ENCODE data around the gene PDLIM4. TPM values are rescaled to one million over a fixed set of nuclear protein-coding genes. Genes with fewer than 3 reads are reported as not detected.

Gene PDLIM4
- polyA plus RNA-seq, 1 experiment: 31.0 TPM

DNA sequence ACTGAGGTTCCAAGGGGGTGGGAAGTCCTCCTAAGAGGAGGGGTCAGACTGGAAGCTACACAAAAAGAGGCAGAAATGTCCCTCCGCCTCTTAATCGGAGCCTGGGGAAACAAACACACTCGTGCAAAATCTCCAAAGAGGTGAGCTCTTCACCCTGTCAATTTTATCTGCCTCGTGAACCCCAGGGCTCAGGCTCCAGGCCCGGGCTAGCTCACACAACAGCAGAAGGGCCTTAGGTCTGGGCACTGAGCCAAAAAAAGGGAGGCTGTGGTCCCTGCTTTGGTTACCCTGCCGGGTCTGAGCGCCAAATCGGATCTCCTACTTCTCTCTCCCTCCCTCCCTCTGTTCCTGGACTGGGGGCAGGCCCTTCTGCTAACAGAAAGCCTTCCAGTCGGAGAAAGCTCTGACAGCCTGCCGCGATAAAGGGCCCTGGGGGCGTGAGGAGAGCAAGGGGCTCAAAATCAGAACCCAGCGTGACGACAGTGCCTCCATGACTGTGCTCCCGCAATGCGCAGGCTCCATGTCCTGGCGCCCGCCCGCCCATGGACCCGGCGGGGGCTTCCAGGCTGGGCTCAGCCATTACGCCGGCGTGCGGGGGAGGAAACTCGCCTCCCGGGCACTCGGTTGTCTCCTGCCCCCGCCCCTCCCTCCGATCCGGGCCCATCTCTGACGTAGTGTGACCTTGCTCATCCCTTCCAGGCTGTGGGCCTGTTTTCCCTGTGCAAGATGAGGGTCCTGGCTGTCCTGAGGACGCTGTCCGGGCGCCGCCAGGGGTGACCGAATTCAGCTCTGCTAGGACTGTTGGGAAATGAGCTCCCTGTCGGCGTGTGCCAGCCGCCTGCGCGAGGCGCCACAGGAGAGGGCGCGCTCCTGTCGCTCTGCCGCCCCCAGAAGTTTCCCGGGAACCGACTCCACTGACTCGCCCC lies 35.8 kb downstream of the PDLIM4 start:
- POLR2A ChIA-PET: interaction anchor here (0.6 to 1.2 kb wide), 5 partner anchors 16 to 197 kb away, joined by 3 to 6 read pairs (median 4); partner anchors contain the start of gene IRF1
- CTCF ChIA-PET: interaction anchor here (0.8 to 6.9 kb wide), 8 partner anchors 8 to 76 kb away, joined by 3 to 38 read pairs (median 6); partner anchors contain the start of genes P4HA2 and SLC22A5

DNA sequence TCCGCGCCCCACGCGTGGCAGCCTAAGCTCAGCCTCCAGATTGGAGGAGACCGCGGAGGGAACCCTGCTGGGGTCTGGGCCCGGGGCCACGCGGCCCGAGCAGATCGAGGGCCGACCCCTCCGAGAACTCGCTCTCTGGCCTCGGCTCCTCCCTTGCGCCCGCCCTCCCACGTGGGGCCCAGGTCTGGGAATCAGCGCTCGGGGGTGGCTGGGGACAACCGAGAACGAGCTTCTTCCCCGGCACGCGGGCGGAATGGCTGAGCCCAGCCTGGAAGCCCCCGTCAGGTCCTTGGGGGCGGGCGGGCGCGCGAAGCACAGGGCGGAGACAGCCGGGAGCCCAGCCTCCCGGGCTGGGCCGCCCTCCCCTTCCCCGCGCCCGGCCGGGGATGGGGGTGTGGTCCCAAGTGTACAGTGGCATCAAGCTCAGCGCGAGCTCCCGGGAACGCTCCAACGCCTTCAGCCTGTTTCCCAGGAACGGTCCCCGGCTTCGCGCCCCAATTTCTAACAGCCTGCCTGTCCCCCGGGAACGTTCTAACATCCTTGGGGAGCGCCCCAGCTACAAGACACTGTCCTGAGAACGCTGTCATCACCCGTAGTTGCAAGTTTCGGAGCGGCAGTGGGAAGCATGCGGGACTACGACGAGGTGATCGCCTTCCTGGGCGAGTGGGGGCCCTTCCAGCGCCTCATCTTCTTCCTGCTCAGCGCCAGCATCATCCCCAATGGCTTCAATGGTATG lies 36.7 kb downstream of the PDLIM4 start, which contains the start of gene SLC22A4:
TSS of gene SLC22A4 (plus strand) at position 403 of the 736 bp plus-strand sequence. CDS start at position 626, 223 bp downstream.
- TF ChIP-seq, protein P1, sequence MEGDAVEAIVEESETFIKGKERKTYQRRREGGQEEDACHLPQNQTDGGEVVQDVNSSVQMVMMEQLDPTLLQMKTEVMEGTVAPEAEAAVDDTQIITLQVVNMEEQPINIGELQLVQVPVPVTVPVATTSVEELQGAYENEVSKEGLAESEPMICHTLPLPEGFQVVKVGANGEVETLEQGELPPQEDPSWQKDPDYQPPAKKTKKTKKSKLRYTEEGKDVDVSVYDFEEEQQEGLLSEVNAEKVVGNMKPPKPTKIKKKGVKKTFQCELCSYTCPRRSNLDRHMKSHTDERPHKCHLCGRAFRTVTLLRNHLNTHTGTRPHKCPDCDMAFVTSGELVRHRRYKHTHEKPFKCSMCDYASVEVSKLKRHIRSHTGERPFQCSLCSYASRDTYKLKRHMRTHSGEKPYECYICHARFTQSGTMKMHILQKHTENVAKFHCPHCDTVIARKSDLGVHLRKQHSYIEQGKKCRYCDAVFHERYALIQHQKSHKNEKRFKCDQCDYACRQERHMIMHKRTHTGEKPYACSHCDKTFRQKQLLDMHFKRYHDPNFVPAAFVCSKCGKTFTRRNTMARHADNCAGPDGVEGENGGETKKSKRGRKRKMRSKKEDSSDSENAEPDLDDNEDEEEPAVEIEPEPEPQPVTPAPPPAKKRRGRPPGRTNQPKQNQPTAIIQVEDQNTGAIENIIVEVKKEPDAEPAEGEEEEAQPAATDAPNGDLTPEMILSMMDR (IDR thresholded peaks at IDR 0.05; ENCODE audit: insufficient read depth, low read depth, low read length): no peak
- ChIA-PET POLR2A (interaction anchor here (0.6 to 1.2 kb wide), 4 partner anchors 17 to 196 kb away, joined by 3 to 6 read pairs (median 4); partner anchors contain the start of gene IRF1), CTCF (interaction anchor here (0.6 to 6.9 kb wide), 9 partner anchors 22 to 641 kb away, joined by 3 to 38 read pairs (median 5); partner anchors contain the start of genes P4HA2 and SLC22A5)
- Histone ChIP-seq H3K36me3 (ENCODE audit: control insufficient read depth, insufficient read depth, low read length) (0 out of 2 replicates have a peak, but pooled peaks cover 1% of the 10 kb centered on the region), H3K4me3 (ENCODE audit: low read depth, low read length) (peak within 1 kb of the TSS; percentile 62), H3K27me3 (ENCODE audit: control insufficient read depth, insufficient read depth, low read length) (no peaks in the 10 kb centered on the region)
- peak; percentile 70 for DNase-seq (ENCODE audit: low read depth)

More for the DNA sequence above, 35.8 kb downstream of the PDLIM4 start:
- peak overlapping the region; percentile 62 for H3K4me3 ChIP-seq (ENCODE audit: low read depth, low read length)
- H3K36me3 ChIP-seq (ENCODE audit: control insufficient read depth, insufficient read depth, low read length): 0 out of 2 replicates have a peak, but pooled peaks cover 1% of the 10 kb centered on the region
- H3K27me3 ChIP-seq (ENCODE audit: control insufficient read depth, insufficient read depth, low read length): no peaks in the 10 kb centered on the region
- TF ChIP-seq, protein P1 (IDR thresholded peaks at IDR 0.05; ENCODE audit: insufficient read depth, low read depth, low read length): peak; percentile 35; the same call in 1 of the 2 replicates
- peak; percentile 31 for DNase-seq (ENCODE audit: low read depth)

DNA sequence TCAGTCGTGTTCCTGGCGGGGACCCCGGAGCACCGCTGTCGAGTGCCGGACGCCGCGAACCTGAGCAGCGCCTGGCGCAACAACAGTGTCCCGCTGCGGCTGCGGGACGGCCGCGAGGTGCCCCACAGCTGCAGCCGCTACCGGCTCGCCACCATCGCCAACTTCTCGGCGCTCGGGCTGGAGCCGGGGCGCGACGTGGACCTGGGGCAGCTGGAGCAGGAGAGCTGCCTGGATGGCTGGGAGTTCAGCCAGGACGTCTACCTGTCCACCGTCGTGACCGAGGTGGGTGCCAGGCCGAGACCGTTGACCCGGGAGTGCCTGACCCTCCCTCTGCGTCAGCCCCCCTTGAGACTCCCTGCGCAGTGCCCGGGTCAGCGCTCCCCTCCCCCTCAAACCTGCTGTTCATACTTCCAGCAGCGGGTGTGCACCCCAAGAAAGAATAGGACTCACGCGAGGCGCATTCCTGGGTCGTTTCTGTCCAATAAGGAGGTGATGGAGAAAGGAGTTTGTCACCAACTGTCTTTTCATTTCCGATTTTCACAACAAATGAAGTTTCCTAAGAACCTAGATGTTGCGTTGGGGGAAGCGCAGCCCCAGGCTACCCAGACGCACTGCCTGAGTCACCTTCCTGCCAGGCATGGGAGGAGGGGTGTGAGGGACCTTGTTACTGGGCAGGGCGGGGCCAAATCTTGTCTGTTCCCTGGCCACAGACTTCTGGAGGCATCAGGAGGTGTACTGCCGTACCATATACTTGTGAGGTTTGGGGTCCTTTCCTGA lies 37.4 kb downstream of the PDLIM4 start:
- TF ChIP-seq, protein P1 (IDR thresholded peaks at IDR 0.05; ENCODE audit: insufficient read depth, low read depth, low read length): no peak
- CTCF ChIA-PET: interaction anchor here (0.6 to 6.9 kb wide), 6 partner anchors 31 to 200 kb away, joined by 3 to 38 read pairs (median 6); partner anchors contain the start of gene P4HA2
- POLR2A ChIA-PET: interaction anchor here (1.2 kb wide), 1 partner anchor 18 kb away, joined by 3 read pairs; no protein-coding TSS in a partner anchor

DNA sequence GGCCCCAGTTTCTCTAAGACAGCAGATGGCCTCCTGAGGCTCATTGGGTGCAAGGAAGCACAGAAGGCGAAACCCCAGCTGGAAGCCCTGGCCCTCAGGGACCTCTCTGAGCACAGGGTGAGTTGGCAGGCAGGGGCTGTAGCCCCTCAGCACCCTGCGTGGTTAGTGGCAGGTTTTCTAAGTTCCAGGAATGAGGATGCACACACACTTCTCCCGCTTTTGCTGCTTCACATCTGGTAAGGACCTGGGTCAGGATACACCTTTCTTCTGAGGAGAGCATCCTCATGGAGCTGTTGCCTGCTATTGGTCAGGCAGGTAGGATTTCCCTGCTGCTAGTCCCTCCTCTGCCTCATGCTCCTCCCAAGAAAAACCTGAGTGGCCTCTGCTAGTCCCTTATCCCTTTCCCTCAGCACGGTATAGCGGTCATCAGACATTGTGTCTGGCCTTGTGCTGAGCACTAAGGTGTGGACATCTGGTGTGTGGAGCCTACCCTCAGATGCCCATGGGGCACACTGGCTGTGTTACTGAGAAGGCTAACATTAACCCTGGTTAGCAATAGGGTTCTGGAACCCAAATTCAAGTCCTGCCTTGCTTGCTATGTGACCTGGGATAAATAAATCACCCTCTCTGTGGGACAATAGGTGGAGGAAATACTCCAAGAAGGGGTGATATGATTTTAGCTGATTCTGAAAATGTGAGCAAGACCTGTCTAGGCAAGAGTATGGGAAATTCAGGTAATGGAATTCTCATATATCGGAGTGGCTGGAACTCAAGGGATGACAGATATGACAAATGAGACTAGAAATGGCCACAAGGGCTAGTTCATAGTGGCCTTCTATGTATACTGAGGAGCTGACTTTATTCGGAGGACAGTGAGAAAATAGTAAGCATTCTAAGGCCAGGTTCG lies 38.3 kb downstream of the PDLIM4 start:
- TF ChIP-seq, protein P1 (IDR thresholded peaks at IDR 0.05; ENCODE audit: insufficient read depth, low read depth, low read length): no peak
- H3K36me3 ChIP-seq (ENCODE audit: control insufficient read depth, insufficient read depth, low read length): 0 out of 2 replicates have a peak, but pooled peaks cover 1% of the 10 kb centered on the region
- H3K4me3 ChIP-seq (ENCODE audit: low read depth, low read length): peak overlapping the region; percentile 62
- POLR2A ChIA-PET: no interaction called here
- no peak for DNase-seq (ENCODE audit: low read depth)
- no peaks in the 10 kb centered on the region for H3K27me3 ChIP-seq (ENCODE audit: control insufficient read depth, insufficient read depth, low read length)
- CTCF ChIA-PET: interaction anchor here (1.0 to 6.9 kb wide), 4 partner anchors 14 to 106 kb away, joined by 3 to 38 read pairs (median 6); no protein-coding TSS in a partner anchor

More for the DNA sequence above, 37.4 kb downstream of the PDLIM4 start:
- DNase-seq (ENCODE audit: low read depth): peak; percentile 69
- Histone ChIP-seq H3K36me3 (ENCODE audit: control insufficient read depth, insufficient read depth, low read length) (0 out of 2 replicates have a peak, but pooled peaks cover 1% of the 10 kb centered on the region), H3K4me3 (ENCODE audit: low read depth, low read length) (peak overlapping the region; percentile 62), H3K27me3 (ENCODE audit: control insufficient read depth, insufficient read depth, low read length) (no peaks in the 10 kb centered on the region)
